Endothelial cell of umbilical vein (primary cell): ENCODE results near the gene RGL3. TPM values are rescaled to one million over a fixed set of nuclear protein-coding genes. Genes with fewer than 3 reads are reported as not detected.

ENCODE experiments used
- BruUV-seq: library from RNA; stranded (reverse); fragments of 400-500 nt; replicated peaks from 2 replicates; lab custom pipeline; 2021; lab: Mats Ljungman, UMichigan
- CTCF ChIA-PET: fragments of 300-600, 350-600 bp; sonication (Branson Sonifier 250); formaldehyde crosslinking; loops from one replicate; lab custom pipeline; 2021; ENCODE audit warnings: antibody characterized with exemption, inconsistent platforms; lab: Charles Lee
- POLR2A ChIA-PET: fragments of 300-600, 350-600 bp; sonication (Branson Sonifier 250); formaldehyde crosslinking; loops from one replicate; lab custom pipeline; 2021; ENCODE audit warnings: antibody characterized with exemption, inconsistent platforms; lab: Charles Lee
- DNase-seq: peaks from one replicate; pipeline ENCODE4 v3.0.0-alpha.2; 2011; ENCODE audit warnings: low read depth, low spot score
- FAIRE-seq: peaks from 2 replicates; lab custom pipeline; 2011; peaks lifted over from hg19 to GRCh38; lab: Jason Lieb, UNC
- H2AFZ ChIP-seq: 2 replicates; pipeline ENCODE4 v1.6.0; 2012; ENCODE audit warnings: low read depth, low read length, control low read depth, inconsistent platforms
- H3K27ac ChIP-seq: 2 replicates; pipeline ENCODE4 v1.5.1; 2011; ENCODE audit warnings: low read depth, mild to moderate bottlenecking, control low read depth, low read length, moderate library complexity; ENCODE audit not compliant: insufficient read depth
- H3K27me3 ChIP-seq, 2 experiments: 2 replicates each; pipeline versions ENCODE4 v1.6.0 to v1.6.1; 2011; ENCODE audit warnings: low read length in 2 of 2, mixed read lengths in 1 of 2; ENCODE audit not compliant: control insufficient read depth in 2 of 2, insufficient read depth in 2 of 2
- H3K36me3 ChIP-seq, 2 experiments: 2 replicates in 1 of 2; 3 replicates in 1 of 2; pipeline ENCODE4 v1.5.1; 2011; ENCODE audit warnings: low read length in 2 of 2, mild to moderate bottlenecking in 1 of 2, moderate library complexity in 1 of 2; ENCODE audit not compliant: control insufficient read depth in 2 of 2, insufficient read depth in 2 of 2; ENCODE audit errors: extremely low read depth in 1 of 2
- H3K4me1 ChIP-seq: 3 replicates; pipeline ENCODE4 v1.5.1; 2011; ENCODE audit warnings: mild to moderate bottlenecking, low read length; ENCODE audit not compliant: control insufficient read depth, insufficient read depth; ENCODE audit errors: extremely low read depth
- H3K4me2 ChIP-seq: 2 replicates; pipeline ENCODE4 v1.6.1; 2011; ENCODE audit warnings: low read length, control low read depth, mixed read lengths; ENCODE audit not compliant: insufficient read depth
- H3K4me3 ChIP-seq, 3 experiments: fragments of 200-600 bp in 1 of 3; sonication (generic), shearing (Covaris generic) in 1 of 3; replicated peaks in 1 of 3; 2 replicates each; pipeline ENCODE4 v1.5.1; 2011 to 2016; ENCODE audit warnings: control low read depth in 3 of 3, low read length in 3 of 3, mild to moderate bottlenecking in 2 of 3, inconsistent platforms in 1 of 3, low read depth in 1 of 3, moderate library complexity in 1 of 3; ENCODE audit not compliant: insufficient read depth in 1 of 3
- H3K79me2 ChIP-seq: 2 replicates; pipeline ENCODE4 v1.6.0; 2012; ENCODE audit warnings: low read length, inconsistent platforms; ENCODE audit not compliant: control insufficient read depth, insufficient read depth
- H3K9ac ChIP-seq: replicated peaks from 2 replicates; pipeline ENCODE3; 2011; ENCODE audit warnings: low read length, control low read depth; ENCODE audit not compliant: insufficient read depth; ENCODE audit errors: extremely low read depth
- H3K9me1 ChIP-seq: replicated peaks from 3 replicates; pipeline ENCODE4 v1.6.0; 2011; ENCODE audit warnings: mild to moderate bottlenecking, low read length; ENCODE audit not compliant: control insufficient read depth, insufficient read depth; ENCODE audit errors: extremely low read depth
- H3K9me3 ChIP-seq: replicated peaks from 2 replicates; pipeline ENCODE4 v1.5.1; 2012; ENCODE audit warnings: low read length, inconsistent platforms; ENCODE audit not compliant: control insufficient read depth, insufficient read depth
- H4K20me1 ChIP-seq: replicated peaks from 2 replicates; pipeline ENCODE3; 2011; ENCODE audit warnings: mild to moderate bottlenecking, low read length; ENCODE audit not compliant: control insufficient read depth, insufficient read depth; ENCODE audit errors: extremely low read depth
- CTCF ChIP-seq, 2 donors: IDR thresholded peaks; 1 replicate in 1 of 2; 2 replicates in 1 of 2; pipeline ENCODE4 v1.5.1; 2011; ENCODE audit warnings: low read length in 2 of 2, mild to moderate bottlenecking in 2 of 2, moderate library complexity in 2 of 2, control low read depth in 1 of 2, inconsistent platforms in 1 of 2, low read depth in 1 of 2; ENCODE audit not compliant: insufficient read depth in 1 of 2; ENCODE audit errors: extremely low read depth in 1 of 2
- EZH2 ChIP-seq: IDR thresholded peaks from 2 replicates; pipeline ENCODE4 v1.6.1; 2012; ENCODE audit warnings: borderline replicate concordance, low read depth, mild to moderate bottlenecking, moderate library complexity, low read length, inconsistent platforms; ENCODE audit not compliant: severe bottlenecking
- FOS ChIP-seq: IDR thresholded peaks from 2 replicates; pipeline ENCODE4 v1.6.1; 2011; ENCODE audit warnings: mild to moderate bottlenecking, low read length, moderate library complexity, borderline replicate concordance; ENCODE audit not compliant: insufficient read depth
- MAX ChIP-seq: IDR thresholded peaks from 2 replicates; pipeline ENCODE4 v1.6.1; 2011; ENCODE audit not compliant: insufficient read depth, insufficient read length
- MYC ChIP-seq: IDR thresholded peaks from one replicate; pipeline ENCODE4 v1.6.1; 2011; ENCODE audit warnings: mild to moderate bottlenecking, low read depth, low read length
- POLR2A ChIP-seq: IDR thresholded peaks from 2 replicates; pipeline ENCODE4 v1.6.1; 2012; ENCODE audit warnings: low read depth, mild to moderate bottlenecking, control low read depth, low read length
- POLR2AphosphoS5 ChIP-seq: IDR thresholded peaks from 2 replicates; pipeline ENCODE4 v1.6.1; 2012; ENCODE audit warnings: low read depth, mild to moderate bottlenecking, control low read depth, low read length, moderate library complexity; ENCODE audit not compliant: insufficient read depth
- dilution Hi-C: fragments of 300-500 bp; cut with MboI; formaldehyde crosslinking; loops from one replicate; pipeline ENCODE4 v1.15.0; 2019; ENCODE audit warnings: low sequenced_read_pairs; ENCODE audit not compliant: extremely low pct_ligation_motif_present
- intact Hi-C: fragments of 100-400 bp; cut with micrococcal nuclease; formaldehyde crosslinking; loops from one replicate; pipeline ENCODE4 v1.10.0; 2022
- polyA plus RNA-seq, 4 experiments: library from polyadenylated mRNA; depleted of rRNA in 3 of 4; stranded (reverse) in 3 of 4; unstranded in 1 of 4; fragments of >200 nt; gene quantifications; 2 replicates each; pipeline versions ENCODE4 v1.2.1 to v1.2.3, GENCODE V29; 2011 to 2012; ENCODE audit warnings: missing spikeins in 1 of 4
- total RNA-seq: library from RNA; stranded (reverse); gene quantifications from 2 replicates; pipeline ENCODE4 v1.2.3, GENCODE V29; 2021

Gene RGL3
- total and polyA plus RNA-seq, 2 donors (not counting 3 experiments of a cell fraction or from before 2014, with no cell fraction given) = 0.23 to 5.2 TPM

GRCh38 chr19:11374433-11375142 lies 44.5 kb downstream of the RGL3 start, which contains the start of gene SWSAP1:
Gene SWSAP1 (plus strand): TSS chr19:11374666. CDS start chr19:11374681, 15 bp downstream.
- Histone ChIP-seq H3K9me1 (no peaks in the 10 kb centered on the region), H3K4me2 (peak within 1 kb of the TSS; percentile 87), H3K9ac (peak within 1 kb of the TSS; percentile 89), H4K20me1 (no peaks in the 10 kb centered on the region), H2AFZ (peak within 1 kb of the TSS; percentile 78), H3K4me3 (peak within 1 kb of the TSS; percentile 35 to 65 (median 56)), H3K79me2 (peaks cover 3% of the 10 kb centered on the region), H3K36me3 (no peaks in the 10 kb centered on the region), H3K27ac (peak within 1 kb of the TSS; percentile 70), H3K9me3 (no peaks in the 10 kb centered on the region), H3K27me3 (no peaks in the 10 kb centered on the region), H3K4me1 (peaks cover 39% of the 10 kb centered on the region)
- intact Hi-C loops = loop anchor here (1.0 to 2.0 kb wide), 2 partner anchors 28 to 36 kb away; partner anchors contain the start of genes CCDC159, RAB3D and TMEM205
- POLR2A ChIA-PET = interaction anchor here (0.6 to 1.6 kb wide), 4 partner anchors 10 to 30 kb away, joined by 3 to 4 read pairs (median 4); partner anchors contain the start of gene EPOR
- TSS peak; percentile 83 for BruUV-seq
- CTCF ChIA-PET = interaction anchor here (1.0 to 2.8 kb wide), 11 partner anchors 9 to 108 kb away, joined by 3 to 20 read pairs (median 4); partner anchors contain the start of genes CCDC159, EPOR, ODAD3 and PRKCSH
- dilution Hi-C loops = no loop called here
- DNase-seq (peak; percentile 100), FAIRE-seq (peak; percentile 100)
- TF ChIP-seq MAX = peak; percentile 59
- no peak for TF ChIP-seq MYC
- no peak for TF ChIP-seq CTCF (IDR thresholded peaks at IDR 0.05; ENCODE audit: extremely low read depth in 1 of 2, insufficient read depth in 1 of 2, low read depth in 1 of 2, low read length in 2 of 2)
- TF ChIP-seq EZH2 = no peak
- peak; percentile 68 for TF ChIP-seq POLR2A
- peak; percentile 8 for TF ChIP-seq POLR2AphosphoS5
- TF ChIP-seq FOS = no peak
